HCT116 (cell line): ENCODE measurements around the gene FUT6. TPM values are rescaled to one million over a fixed set of nuclear protein-coding genes. Genes with fewer than 3 reads are reported as not detected.

Experiments used
- ATAC-seq: fragments of 200-7000 bp; cut with Tn5 transposase; 2 replicates; pipeline ENCODE4 v1.9.1; 2020; ENCODE audit warnings: mild to moderate bottlenecking, moderate library complexity
- BruUV-seq: library from RNA; stranded (reverse); fragments of 400-500 nt; replicated peaks from 2 replicates; lab custom pipeline; 2021; lab: Mats Ljungman, UMichigan
- CTCF ChIA-PET: fragments of 300-600 bp; sonication (Branson Sonifier 250); formaldehyde crosslinking; loops from one replicate; lab custom pipeline; 2021; ENCODE audit warnings: antibody characterized with exemption; lab: Charles Lee
- POLR2A ChIA-PET: fragments of 300-600, 350-600 bp; sonication (Branson Sonifier 250); formaldehyde crosslinking; loops from one replicate; lab custom pipeline; 2021; ENCODE audit warnings: antibody characterized with exemption; lab: Charles Lee
- RAD21 ChIA-PET, 2 experiments: fragments of 300-600 bp; sonication (Branson Sonifier 250); formaldehyde crosslinking; loops; one replicate each; lab custom pipeline; 2023; ENCODE audit warnings: low total read pairs in 2 of 2; ENCODE audit not compliant: uncharacterized antibody in 2 of 2, unreplicated experiment in 2 of 2, low non-redundant PET in 1 of 2; lab: Charles Lee
- DNase-seq: peaks from one replicate; pipeline ENCODE4 v3.0.0-alpha.2; 2010; ENCODE audit warnings: low read depth, low spot score
- H2AFZ ChIP-seq: fragments of 200-600 bp; shearing (Covaris generic), sonication (generic); 2 replicates; pipeline ENCODE4 v1.6.1; 2017; ENCODE audit warnings: low read depth, mixed run types, mixed read lengths, antibody characterized with exemption, low read length; ENCODE audit not compliant: poor library complexity, severe bottlenecking
- H3K27ac ChIP-seq: 2 replicates; pipeline ENCODE4 v1.5.1; 2012; ENCODE audit warnings: low read depth, low read length
- H3K27me3 ChIP-seq: fragments of 200-600 bp; sonication (generic); 2 replicates; pipeline ENCODE4 v1.6.1; 2016; ENCODE audit warnings: mixed run types, low read length, mixed read lengths; ENCODE audit not compliant: insufficient read depth
- H3K36me3 ChIP-seq, 2 experiments: fragments of 200-500 bp in 1 of 2; fragments of 200-600 bp in 1 of 2; sonication (Bioruptor generic) in 1 of 2; sonication (generic) in 1 of 2; 2 replicates each; pipeline versions ENCODE4 v1.5.1 to v1.6.1; 2014 to 2016; ENCODE audit warnings: low read length in 2 of 2, inconsistent platforms in 1 of 2, mixed read lengths in 1 of 2, mixed run types in 1 of 2; ENCODE audit not compliant: insufficient read depth in 2 of 2, control insufficient read depth in 1 of 2
- H3K4me1 ChIP-seq, 2 experiments: fragments of 200-600 bp in 1 of 2; sonication (generic) in 1 of 2; 2 replicates each; pipeline versions ENCODE4 v1.5.1 to v1.6.1; 2012 to 2017; ENCODE audit warnings: low read length in 2 of 2, inconsistent platforms in 1 of 2, mild to moderate bottlenecking in 1 of 2, mixed read lengths in 1 of 2, mixed run types in 1 of 2, moderate library complexity in 1 of 2; ENCODE audit not compliant: insufficient read depth in 2 of 2, control insufficient read depth in 1 of 2
- H3K4me2 ChIP-seq: fragments of 200-600 bp; sonication (generic); 2 replicates; pipeline ENCODE4 v1.6.1; 2017; ENCODE audit warnings: mixed run types, low read length, mixed read lengths
- H3K4me3 ChIP-seq, 2 experiments: fragments of 200-600 bp in 1 of 2; sonication (generic) in 1 of 2; replicated peaks in 1 of 2; 2 replicates each; pipeline ENCODE4 v1.5.1; 2011 to 2016; ENCODE audit warnings: low read length in 2 of 2, control low read depth in 1 of 2, low read depth in 1 of 2, mild to moderate bottlenecking in 1 of 2, mixed read lengths in 1 of 2, mixed run types in 1 of 2
- H3K79me2 ChIP-seq: fragments of 200-600 bp; sonication (generic); 2 replicates; pipeline ENCODE4 v1.6.1; 2017; ENCODE audit warnings: mild to moderate bottlenecking, mixed run types, low read length, moderate library complexity, mixed read lengths; ENCODE audit not compliant: insufficient read depth
- H3K9ac ChIP-seq: fragments of 200-600 bp; sonication (generic); 2 replicates; pipeline ENCODE4 v1.6.1; 2016; ENCODE audit warnings: low read length, mixed read lengths
- H3K9me2 ChIP-seq: fragments of 200-600 bp; sonication (generic), shearing (Covaris generic); 2 replicates; pipeline ENCODE4 v1.6.1; 2017; ENCODE audit warnings: mixed run types, mild to moderate bottlenecking, moderate library complexity; ENCODE audit not compliant: insufficient read depth
- H3K9me3 ChIP-seq, 2 experiments: fragments of 200-500 bp in 1 of 2; fragments of 200-600 bp in 1 of 2; sonication (Bioruptor generic) in 1 of 2; sonication (generic) in 1 of 2; 2 replicates each; pipeline ENCODE4 v1.6.1; 2014 to 2017; ENCODE audit warnings: low read length in 2 of 2, mixed read lengths in 2 of 2, inconsistent platforms in 1 of 2, low read depth in 1 of 2, mild to moderate bottlenecking in 1 of 2, mixed run types in 1 of 2, moderate library complexity in 1 of 2; ENCODE audit not compliant: control insufficient read depth in 1 of 2, insufficient read depth in 1 of 2
- H4K20me1 ChIP-seq: fragments of 200-600 bp; sonication (generic), shearing (Covaris generic); 2 replicates; pipeline ENCODE4 v1.6.1; 2017; ENCODE audit warnings: mixed run types, mild to moderate bottlenecking, moderate library complexity; ENCODE audit not compliant: insufficient read depth
- ATF3 ChIP-seq: IDR thresholded peaks from 2 replicates; pipeline ENCODE4 v1.6.1; 2012
- CBX3 ChIP-seq: IDR thresholded peaks from 2 replicates; pipeline ENCODE4 v1.6.1; 2012; ENCODE audit warnings: low read depth
- ELF1 ChIP-seq: IDR thresholded peaks from 2 replicates; pipeline ENCODE4 v1.6.1; 2012; ENCODE audit warnings: low read depth, borderline replicate concordance
- EZH2 ChIP-seq: fragments of 200-600 bp; sonication (generic); IDR thresholded peaks from 2 replicates; pipeline ENCODE4 v1.6.1; 2017; ENCODE audit warnings: antibody characterized with exemption, mixed run types
- EZH2phosphoT487 ChIP-seq: fragments of 200-600 bp; IDR thresholded peaks from 2 replicates; pipeline ENCODE4 v1.6.1; 2018; ENCODE audit warnings: antibody characterized with exemption, borderline replicate concordance
- MAX ChIP-seq: IDR thresholded peaks from 2 replicates; pipeline ENCODE4 v1.6.1; 2012
- POLR2A ChIP-seq: IDR thresholded peaks from 2 replicates; pipeline ENCODE4 v1.7.0; 2011; ENCODE audit warnings: borderline replicate concordance; ENCODE audit not compliant: insufficient read depth, insufficient read length; ENCODE audit errors: extremely low read depth
- POLR2AphosphoS5 ChIP-seq: IDR thresholded peaks from 2 replicates; pipeline ENCODE4 v1.6.1; 2011; ENCODE audit warnings: mild to moderate bottlenecking, low read depth, low read length, moderate library complexity
- REST ChIP-seq: IDR thresholded peaks from 2 replicates; pipeline ENCODE4 v1.6.1; 2012; ENCODE audit warnings: low read depth
- SRF ChIP-seq: IDR thresholded peaks from 2 replicates; pipeline ENCODE4 v1.6.1; 2012; ENCODE audit warnings: low read depth
- ZFX ChIP-seq: fragments of 450-650 bp; IDR thresholded peaks from 2 replicates; pipeline ENCODE4 v1.6.1; 2017
- ZNF274 ChIP-seq: fragments of 200-500 bp; sonication (Bioruptor generic); IDR thresholded peaks from 2 replicates; pipeline ENCODE4 v1.6.1; 2014; ENCODE audit warnings: mild to moderate bottlenecking, low read depth, low read length, inconsistent platforms
- intact Hi-C: fragments of 100-400 bp; cut with micrococcal nuclease; formaldehyde crosslinking; loops from 2 replicates; pipeline ENCODE4 v1.10.0; 2022
- total RNA-seq: library from RNA; stranded (reverse); gene quantifications from one replicate; pipeline ENCODE4 v1.2.1, GENCODE V29; 2021; ENCODE audit not compliant: unreplicated experiment

FUT6 gene
- total RNA-seq, 1 experiment from 2014 or later = not detected

GRCh38 chr19:5821521-5822180 is 17.9 kb downstream of the FUT6 start:
- DNase-seq (no peak), ATAC-seq (no peak)
- Histone ChIP-seq H3K4me2 (no peak overlapping the region), H3K36me3 (no peaks in the 10 kb centered on the region), H3K9ac (no peak overlapping the region), H2AFZ (no peak overlapping the region), H3K79me2 (no peaks in the 10 kb centered on the region), H3K9me3 (no peaks in the 10 kb centered on the region), H3K27me3 (no peaks in the 10 kb centered on the region), H3K4me1 (peaks cover 6 to 10% of the 10 kb centered on the region in 2 experiments), H3K27ac (no peak overlapping the region), H4K20me1 (no peaks in the 10 kb centered on the region), H3K4me3 (no peak overlapping the region), H3K9me2 (no peaks in the 10 kb centered on the region)
- intact Hi-C loops = no loop called here
- BruUV-seq = no TSS peak
- TF ChIP-seq CBX3 = no peak
- TF ChIP-seq POLR2A = no peak
- TF ChIP-seq ATF3 = no peak
- no peak for TF ChIP-seq EZH2phosphoT487
- TF ChIP-seq ZNF274 = no peak
- no peak for TF ChIP-seq MAX
- TF ChIP-seq SRF = no peak
- TF ChIP-seq POLR2AphosphoS5 = no peak
- no peak for TF ChIP-seq ZFX
- TF ChIP-seq REST = no peak
- TF ChIP-seq EZH2 = no peak
- TF ChIP-seq ELF1 = no peak
- ChIA-PET RAD21 (interaction anchor here in 1 of 2 experiments (1.7 kb wide), 1 partner anchor 17 kb away, joined by 7 read pairs; the partner anchor contains the start of gene NRTN), POLR2A (no interaction called here), CTCF (interaction anchor here (5.1 kb wide), 1 partner anchor 17 kb away, joined by 45 read pairs; the partner anchor contains the start of gene NRTN)
